Stimulated activated CD8-positive, alpha-beta memory T cell treated with anti-CD3 and anti-CD28 coated beads, Interleukin-12 subunit alpha, Interleukin-12 subunit beta, amount 100 ng/mL, for 24 hours (primary cell): Measurements from ENCODE around the gene ANTXRL.
"Not testable (repeated sequence)": the region's sequence is repeated elsewhere in the genome, so short reads cannot be mapped to it uniquely, and the experiment has no call there.

Experiments used
- DNase-seq: peaks from one replicate; pipeline ENCODE4 v3.0.0-alpha.2; 2020; ENCODE audit errors: extremely low read depth

The ANTXRL gene

DNA sequence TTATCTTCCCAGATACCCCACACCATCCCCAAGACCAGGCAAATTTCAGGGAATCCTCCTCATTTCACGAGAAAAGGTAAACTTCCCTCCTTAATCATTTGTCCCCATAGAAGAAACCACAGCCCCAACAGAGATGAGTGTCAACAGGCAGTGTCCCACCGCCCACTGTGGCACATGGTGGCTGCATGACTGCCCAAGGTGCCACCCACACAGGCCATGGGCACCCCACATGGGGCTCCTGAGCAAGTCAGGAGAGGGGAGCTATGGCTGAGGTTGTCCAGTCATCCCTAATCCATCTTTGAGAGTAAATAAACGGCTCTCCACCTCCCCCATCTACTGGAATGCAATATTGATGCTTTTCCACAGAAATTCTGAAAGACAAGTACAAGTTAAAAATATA, 44.1 kb downstream of the ANTXRL start:
- no peak for DNase-seq

DNA sequence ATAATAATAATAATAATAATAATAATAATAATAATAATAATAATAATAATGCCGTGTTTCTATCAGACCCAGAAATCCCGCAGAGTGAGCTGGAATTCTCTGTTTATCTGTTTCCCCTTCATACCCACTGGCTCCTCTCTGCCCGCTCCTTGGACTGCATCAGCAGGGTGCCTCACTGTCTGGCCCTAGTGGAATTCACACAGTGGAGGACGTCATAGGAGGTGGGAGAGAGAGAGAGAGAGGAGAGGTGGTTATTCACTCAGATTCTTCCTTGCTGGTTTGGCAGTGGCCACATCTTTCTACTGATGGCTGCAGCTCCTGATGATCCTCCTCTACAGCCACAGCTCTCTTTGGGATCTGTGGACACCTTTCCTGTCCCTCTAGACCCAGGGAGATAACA, 78.7 kb downstream of the ANTXRL start:
- not testable (repeated sequence) for DNase-seq

DNA sequence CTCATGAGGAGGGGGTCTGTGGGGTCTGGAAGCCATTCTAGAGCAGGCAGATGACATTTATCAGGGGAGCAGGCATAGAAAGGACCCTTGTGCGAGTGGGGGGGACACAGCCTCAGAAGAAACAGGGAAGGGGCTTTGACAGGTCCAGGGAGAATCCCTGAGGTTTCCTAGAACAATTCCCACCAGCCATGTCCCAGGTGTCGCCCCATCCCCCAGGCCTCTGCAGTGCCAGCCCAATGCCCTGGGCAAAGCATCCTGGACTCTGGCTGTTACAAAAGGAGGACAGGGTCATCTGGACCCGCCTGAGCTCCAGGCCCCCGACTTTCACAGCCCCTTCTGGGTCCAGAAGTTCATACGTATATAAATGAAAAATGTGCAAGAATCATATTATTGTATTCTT, 80.4 kb downstream of the ANTXRL start:
- DNase-seq, result not testable (repeated sequence)

DNA sequence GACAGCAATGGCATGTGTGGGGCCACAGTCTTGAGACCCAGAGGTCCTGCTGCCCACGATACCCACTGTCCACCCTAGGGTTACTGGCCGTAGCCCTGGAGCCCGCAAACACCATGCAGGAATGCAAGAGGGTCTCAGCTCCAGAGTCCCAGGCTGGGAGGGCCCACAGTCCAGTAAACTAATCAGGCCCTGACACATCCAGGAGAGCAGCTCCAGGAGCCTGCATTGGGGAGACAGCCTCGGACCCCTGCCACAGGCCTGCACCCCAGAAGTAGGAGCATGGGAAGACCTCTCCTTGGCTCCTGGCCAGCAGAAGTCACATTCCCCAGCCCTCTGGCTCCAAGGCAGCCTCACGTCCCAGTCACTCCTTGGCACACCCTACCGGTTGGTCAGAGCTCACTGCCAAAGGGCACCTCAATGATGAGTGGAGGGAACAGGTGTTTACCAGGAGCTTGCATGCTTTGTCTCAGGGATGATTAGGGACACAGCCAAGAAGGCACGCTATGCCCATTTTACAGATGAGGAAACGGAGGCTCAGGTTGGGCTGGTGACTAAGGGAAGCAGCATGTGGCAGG, 81.0 kb downstream of the ANTXRL start:
- DNase-seq, result not testable (repeated sequence)

DNA sequence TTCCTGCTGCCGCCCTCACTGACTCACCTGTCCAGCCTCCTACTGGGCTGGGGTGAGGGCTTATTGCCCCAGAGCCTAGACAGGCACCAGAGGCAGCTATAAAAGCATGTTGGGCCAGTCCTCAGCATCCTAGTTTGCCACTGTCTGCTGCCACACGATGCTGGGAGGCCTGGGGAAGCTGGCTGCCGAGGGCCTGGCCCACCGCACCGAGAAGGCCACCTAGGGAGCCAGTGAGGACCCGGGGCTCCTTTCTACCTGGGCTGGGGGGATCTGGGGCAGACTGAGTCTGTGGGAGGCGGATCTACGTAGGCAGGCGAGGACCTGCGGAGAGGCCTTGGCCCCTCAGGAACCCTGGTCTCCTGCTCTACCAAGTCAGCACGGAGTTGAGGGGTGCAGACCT, 82.2 kb downstream of the ANTXRL start:
- not testable (repeated sequence) for DNase-seq

DNA sequence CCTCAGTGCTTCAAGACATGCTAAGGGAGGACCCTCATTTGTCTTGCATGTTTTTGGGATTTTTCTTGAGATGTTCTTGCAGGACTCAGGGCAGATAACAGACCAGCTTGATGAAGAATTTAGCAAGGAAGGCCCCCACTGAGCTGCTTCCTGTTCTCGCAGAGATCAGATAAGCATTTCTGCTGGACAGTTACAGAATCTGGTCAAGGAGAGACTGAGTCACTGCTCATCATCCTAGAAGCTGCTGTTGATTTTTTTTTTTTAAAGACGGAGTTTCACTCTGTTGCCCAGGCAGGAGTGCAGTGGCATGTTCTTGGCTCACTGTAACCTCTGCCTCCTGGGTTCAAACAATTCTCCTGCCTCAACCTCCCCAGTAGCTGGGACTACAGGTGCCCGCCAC, 87.6 kb downstream of the ANTXRL start:
- not testable (repeated sequence) for DNase-seq

DNA sequence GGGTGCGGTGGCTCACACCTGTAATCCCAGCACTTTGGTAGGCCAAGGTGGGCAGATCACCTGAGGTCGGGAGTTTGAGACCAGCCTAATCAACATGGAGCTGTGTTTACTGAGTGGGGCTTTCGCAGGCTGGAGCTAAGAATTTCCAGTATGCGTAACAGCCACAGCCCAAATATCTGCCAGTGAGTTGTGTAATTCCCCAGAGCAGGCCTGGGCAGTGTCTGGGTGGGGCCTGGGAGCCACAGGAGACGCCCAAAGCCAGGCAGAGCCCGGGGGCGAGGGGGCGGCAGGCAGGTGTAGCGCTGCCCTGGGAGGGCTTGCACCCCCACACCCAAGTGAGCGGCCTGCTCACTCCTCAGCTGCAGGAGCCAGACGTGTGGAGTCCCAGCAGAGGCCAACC, 88.6 kb downstream of the ANTXRL start, which contains the start of gene ANXA8L1:
Gene ANXA8L1 (plus strand): TSS at position 371 of the 400 bp plus-strand sequence. CDS start 76 bp downstream, outside the sequence.
- not testable (repeated sequence) for DNase-seq

DNA sequence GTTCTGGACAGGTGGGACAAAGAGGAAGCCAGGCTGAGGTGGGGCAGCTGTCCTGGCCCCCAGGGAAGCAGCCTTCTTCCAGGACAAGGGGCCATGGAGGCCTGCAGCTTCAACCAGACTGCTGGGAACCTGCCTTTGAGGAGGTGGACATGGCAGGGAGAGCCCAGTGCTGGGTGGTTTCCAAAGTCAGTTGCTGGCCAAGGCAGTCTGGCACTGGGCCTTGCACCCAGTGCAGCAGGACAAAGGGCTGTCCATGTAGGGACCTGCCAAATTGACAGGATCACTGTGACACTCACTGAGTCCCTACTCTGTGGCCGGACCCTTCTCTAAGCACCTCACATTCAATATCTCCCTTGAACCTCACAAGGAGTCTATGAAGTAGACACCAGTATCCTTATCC, 90.2 kb downstream of the ANTXRL start:
- DNase-seq, result not testable (repeated sequence)

DNA sequence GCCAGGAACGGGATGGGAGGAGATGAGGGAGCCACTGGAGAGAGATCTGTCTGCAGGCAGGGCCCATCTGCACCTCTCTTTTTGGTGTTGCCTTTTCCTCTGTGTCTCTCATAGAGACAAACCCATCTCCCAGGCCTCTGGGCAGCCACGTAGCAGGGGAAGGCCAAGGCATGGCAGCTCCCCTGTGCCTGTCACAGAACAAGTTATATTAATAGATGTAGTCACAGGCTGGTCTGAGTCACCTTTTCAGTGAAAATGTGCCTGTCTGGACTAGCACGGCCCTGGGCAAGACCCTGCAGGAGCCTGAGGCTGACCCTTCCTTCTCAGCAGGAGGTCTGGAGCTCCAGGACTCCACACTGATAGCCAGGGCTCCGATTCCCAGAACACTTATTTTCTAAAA, 90.9 kb downstream of the ANTXRL start:
- not testable (repeated sequence) for DNase-seq

DNA sequence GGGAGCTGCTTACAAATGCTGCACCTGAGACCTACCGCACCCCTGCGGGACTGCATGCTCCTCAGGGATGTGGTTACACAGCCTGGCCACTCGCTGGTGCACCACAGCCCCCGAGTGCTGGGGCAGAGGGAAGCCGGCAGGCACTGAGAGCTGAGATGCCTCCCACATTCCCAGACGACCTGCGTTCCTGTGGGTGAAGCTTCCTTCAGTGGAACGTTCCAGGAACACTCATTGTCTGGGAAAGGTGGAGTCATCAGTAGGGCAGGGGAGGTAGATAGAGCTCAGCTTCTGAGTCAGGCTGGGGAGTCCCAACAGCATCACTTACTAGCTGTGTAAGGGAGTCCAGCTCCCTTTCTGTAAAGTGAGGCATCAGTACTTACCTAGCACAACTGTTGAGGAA, 91.3 kb downstream of the ANTXRL start:
- DNase-seq, result not testable (repeated sequence)

DNA sequence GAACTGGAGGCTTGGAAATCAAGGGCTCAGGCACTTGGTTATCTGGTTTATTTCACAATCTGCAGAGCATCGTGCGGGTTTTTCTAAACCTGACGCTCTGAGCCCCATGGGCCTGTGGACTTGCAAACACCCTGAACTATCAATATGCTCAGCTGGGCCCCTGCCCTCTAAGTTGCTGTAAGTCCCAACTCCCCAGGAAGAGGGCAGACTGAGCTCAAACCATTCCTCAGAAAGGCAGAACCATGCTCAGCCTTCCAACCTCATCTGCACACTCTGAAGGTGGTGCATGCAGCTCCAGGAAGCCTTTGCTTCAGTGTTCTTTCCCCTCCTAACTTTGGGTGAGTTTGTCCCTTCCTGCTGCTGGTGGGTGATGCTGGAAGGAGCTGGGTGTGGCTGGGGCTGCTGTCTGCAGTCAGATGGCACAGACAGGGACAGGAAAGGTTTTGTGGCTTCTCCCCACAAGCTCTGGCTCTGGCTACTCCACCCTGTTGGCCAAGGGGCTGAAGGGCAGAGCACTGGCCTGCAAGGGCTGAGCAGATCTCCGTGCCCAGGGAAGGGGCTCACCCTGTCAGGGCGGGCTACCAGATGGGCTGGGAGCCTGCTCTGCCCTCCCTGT, 92.5 kb downstream of the ANTXRL start:
- not testable (repeated sequence) for DNase-seq
